Measurements from ENCODE around the gene PCA3.
"Not testable (repeated sequence)": the region's sequence is repeated elsewhere in the genome, so short reads cannot be mapped to it uniquely, and the experiment has no call there.

- TF ChIP-seq CTCF (IDR thresholded peaks at IDR 0.05); POLR2AphosphoS5 (IDR thresholded peaks at IDR 0.05; ENCODE audit: low read depth, low read length); REST (IDR thresholded peaks at IDR 0.05; ENCODE audit: insufficient read depth in 1 of 2, low read depth in 2 of 2, low read length in 1 of 2); TCF7L2 (IDR thresholded peaks at IDR 0.05; ENCODE audit: low read depth, low read length); SIN3A (IDR thresholded peaks at IDR 0.05; ENCODE audit: borderline replicate concordance, insufficient read depth, low read depth, low read length): not testable (repeated sequence)
Measured at GRCh38 chr9:76742890-76743289, 21.3 kb upstream of the PCA3 start.

All from Panc1 (cell line).